Inferior parietal cortex (tissue), 1 donor: ENCODE results near the gene LRRK1.

Experiments
- DNase-seq: peaks from one replicate; pipeline ENCODE4 v3.0.0-alpha.2; 2016; ENCODE audit errors: extremely low spot score

Gene LRRK1

GRCh38 chr15:101042320-101042719 lies 123.2 kb downstream of the LRRK1 start:
- DNase-seq: no peak

- no peak for DNase-seq
These were observed 123.9 kb downstream of the LRRK1 start for GRCh38 chr15:101043011-101043410.

GRCh38 chr15:101043911-101044624 lies 124.9 kb downstream of the LRRK1 start:
- DNase-seq: no peak

GRCh38 chr15:101044625-101045235 lies 125.6 kb downstream of the LRRK1 start:
- DNase-seq: no peak

GRCh38 chr15:101045236-101045646 lies 126.1 kb downstream of the LRRK1 start:
- DNase-seq: no peak

GRCh38 chr15:101045835-101046691 lies 126.9 kb downstream of the LRRK1 start:
- no peak for DNase-seq

- DNase-seq: no peak
These were observed 127.7 kb downstream of the LRRK1 start for GRCh38 chr15:101046826-101047225.

GRCh38 chr15:101047301-101047781 lies 128.2 kb downstream of the LRRK1 start:
- no peak for DNase-seq

GRCh38 chr15:101048176-101048575 lies 129.0 kb downstream of the LRRK1 start:
- DNase-seq: no peak

- DNase-seq: no peak
These were observed 129.4 kb downstream of the LRRK1 start for GRCh38 chr15:101048581-101049030.

- no peak for DNase-seq
These were observed 130.1 kb downstream of the LRRK1 start for GRCh38 chr15:101049282-101049681.

GRCh38 chr15:101049856-101050622 lies 130.9 kb downstream of the LRRK1 start:
- DNase-seq: no peak

- DNase-seq: no peak
These were observed 131.6 kb downstream of the LRRK1 start for GRCh38 chr15:101050623-101051290.

- DNase-seq: no peak
These were observed 132.3 kb downstream of the LRRK1 start for GRCh38 chr15:101051291-101052030.

GRCh38 chr15:101052031-101052620 lies 133.0 kb downstream of the LRRK1 start:
- DNase-seq: no peak

GRCh38 chr15:101052681-101053121 lies 133.5 kb downstream of the LRRK1 start:
- no peak for DNase-seq

GRCh38 chr15:101053261-101053660 lies 134.1 kb downstream of the LRRK1 start:
- no peak for DNase-seq

- no peak for DNase-seq
These were observed 135.0 kb downstream of the LRRK1 start for GRCh38 chr15:101054116-101054515.

GRCh38 chr15:101054991-101055390 lies 135.8 kb downstream of the LRRK1 start:
- no peak for DNase-seq

GRCh38 chr15:101055411-101055810 lies 136.3 kb downstream of the LRRK1 start:
- no peak for DNase-seq
